ENCODE results near the gene MLLT6. TPM values are rescaled to one million over a fixed set of nuclear protein-coding genes. Genes with fewer than 3 reads are reported as not detected.
A peak's percentile ranks its signal among the peaks of the same experiment; 100 is the strongest.

MLLT6 gene
- total RNA-seq, 2 experiments from 2014 or later: 81.7 to 174 TPM

DNA sequence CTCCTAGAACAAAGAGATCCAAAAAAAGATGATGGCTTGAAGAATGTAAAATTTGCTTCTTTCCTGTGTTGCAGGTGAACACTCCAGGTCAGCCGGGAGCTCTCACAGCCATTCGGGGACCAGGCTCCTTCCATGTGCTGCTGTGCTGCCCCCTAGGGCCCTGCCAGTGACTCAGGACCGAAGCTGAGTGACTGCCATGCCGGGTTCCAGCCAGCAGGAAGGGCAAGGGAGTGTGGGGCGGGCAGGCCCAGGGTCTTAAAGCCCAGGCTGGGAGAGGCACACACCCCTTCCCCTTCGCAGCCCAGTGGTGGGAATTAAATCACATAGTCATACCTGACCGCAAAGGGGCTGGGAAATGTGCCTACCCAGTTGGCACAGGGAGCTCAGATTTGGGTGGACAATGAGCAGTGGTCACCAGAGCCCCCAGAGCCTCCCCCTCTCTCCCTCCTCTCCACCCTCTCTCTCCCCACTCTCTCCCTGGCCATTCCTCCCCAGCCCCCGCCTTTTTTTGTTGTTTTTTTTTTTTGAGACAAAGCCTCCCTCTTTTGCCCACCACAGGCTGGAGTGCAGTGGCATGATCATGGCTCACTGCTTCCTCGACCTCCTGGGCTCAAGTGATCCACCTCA lies 41.8 kb upstream of the MLLT6 start:
- ChIA-PET POLR2A (interaction anchor here (0.5 kb wide), 1 partner anchor 80 kb away, joined by 7 read pairs; no protein-coding TSS in a partner anchor), CTCF (ENCODE audit: unreplicated experiment) (interaction anchor here (0.6 to 1.2 kb wide), 5 partner anchors 11 to 219 kb away, joined by 3 to 14 read pairs (median 3); no protein-coding TSS in a partner anchor)
- no TSS peak for BruUV-seq (replicated peaks)
- H4K20me1 ChIP-seq (ENCODE audit: insufficient read depth, low read length): no peaks in the 10 kb centered on the region
- H2AFZ ChIP-seq (ENCODE audit: low read length): no peak overlapping the region
- no peaks in the 10 kb centered on the region for H3K9me3 ChIP-seq (ENCODE audit: low read length)
- TF ChIP-seq EZH2phosphoT487 (IDR thresholded peaks at IDR 0.05; ENCODE audit: borderline replicate concordance, low read depth, low read length): no peak
- TF ChIP-seq, protein P1, sequence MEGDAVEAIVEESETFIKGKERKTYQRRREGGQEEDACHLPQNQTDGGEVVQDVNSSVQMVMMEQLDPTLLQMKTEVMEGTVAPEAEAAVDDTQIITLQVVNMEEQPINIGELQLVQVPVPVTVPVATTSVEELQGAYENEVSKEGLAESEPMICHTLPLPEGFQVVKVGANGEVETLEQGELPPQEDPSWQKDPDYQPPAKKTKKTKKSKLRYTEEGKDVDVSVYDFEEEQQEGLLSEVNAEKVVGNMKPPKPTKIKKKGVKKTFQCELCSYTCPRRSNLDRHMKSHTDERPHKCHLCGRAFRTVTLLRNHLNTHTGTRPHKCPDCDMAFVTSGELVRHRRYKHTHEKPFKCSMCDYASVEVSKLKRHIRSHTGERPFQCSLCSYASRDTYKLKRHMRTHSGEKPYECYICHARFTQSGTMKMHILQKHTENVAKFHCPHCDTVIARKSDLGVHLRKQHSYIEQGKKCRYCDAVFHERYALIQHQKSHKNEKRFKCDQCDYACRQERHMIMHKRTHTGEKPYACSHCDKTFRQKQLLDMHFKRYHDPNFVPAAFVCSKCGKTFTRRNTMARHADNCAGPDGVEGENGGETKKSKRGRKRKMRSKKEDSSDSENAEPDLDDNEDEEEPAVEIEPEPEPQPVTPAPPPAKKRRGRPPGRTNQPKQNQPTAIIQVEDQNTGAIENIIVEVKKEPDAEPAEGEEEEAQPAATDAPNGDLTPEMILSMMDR (conservative IDR thresholded peaks at IDR 0.05; ENCODE audit: low read length): peak; percentile 92
- peaks cover 6% of the 10 kb centered on the region for H3K4me1 ChIP-seq (ENCODE audit: insufficient read depth, low read length, poor library complexity, severe bottlenecking)
- no peak overlapping the region for H3K4me3 ChIP-seq (ENCODE audit: low read depth, low read length, poor library complexity, severe bottlenecking)
- no peaks in the 10 kb centered on the region for H3K36me3 ChIP-seq (ENCODE audit: insufficient read depth, low read length)
- H3K27ac ChIP-seq (ENCODE audit: low read depth, low read length, poor library complexity, severe bottlenecking): no peak overlapping the region
- peak; percentile 78 for DNase-seq (ENCODE audit: low spot score)
- H3K79me2 ChIP-seq (ENCODE audit: insufficient read depth, low read depth, low read length): no peaks in the 10 kb centered on the region
- intact Hi-C loops (cut with micrococcal nuclease; ENCODE audit: unreplicated experiment): loop anchor here (5.0 to 10.0 kb wide), 2 partner anchors 56 to 238 kb away; partner anchors contain the start of genes ARHGAP23 and SRCIN1
- H3K4me2 ChIP-seq (ENCODE audit: low read length): no peak overlapping the region
- H3K9me2 ChIP-seq (ENCODE audit: insufficient read depth, low read length): no peaks in the 10 kb centered on the region

DNA sequence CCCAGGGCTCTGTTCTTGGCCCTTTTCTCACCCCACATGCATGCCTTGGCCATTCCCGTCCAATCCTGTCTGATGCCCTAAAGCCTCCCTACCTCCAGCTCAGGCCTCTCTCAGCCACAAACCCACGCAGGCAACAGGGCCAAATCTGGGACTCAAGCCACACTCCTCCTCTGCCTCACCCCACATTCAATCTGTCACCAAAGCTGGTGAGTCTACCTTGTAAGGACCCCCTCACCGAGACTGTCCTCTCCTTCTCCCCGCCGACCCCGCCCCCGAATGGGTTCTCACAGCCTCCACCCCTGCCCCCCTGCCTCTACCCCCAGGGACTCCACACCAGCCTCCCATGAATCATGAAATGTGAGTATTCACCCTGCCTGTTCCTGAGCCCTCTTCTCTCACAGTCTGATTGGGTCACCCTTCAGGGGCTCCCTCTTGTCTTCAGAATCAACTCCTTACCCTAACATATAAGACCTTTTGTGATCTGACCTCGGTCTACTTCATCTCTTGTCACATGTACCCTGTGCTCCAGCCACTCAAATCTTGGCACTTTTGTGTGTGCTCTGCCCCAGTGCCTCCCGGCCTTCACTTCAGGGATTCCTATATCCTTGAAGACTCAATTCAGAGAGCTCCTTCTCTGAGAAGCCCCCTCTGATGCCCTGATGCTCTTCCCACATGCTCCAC lies 41.0 kb upstream of the MLLT6 start:
- no peaks in the 10 kb centered on the region for H3K4me1 ChIP-seq (ENCODE audit: insufficient read depth, low read length, poor library complexity, severe bottlenecking)
- no peak overlapping the region for H3K27ac ChIP-seq (ENCODE audit: low read depth, low read length, poor library complexity, severe bottlenecking)
- BruUV-seq (replicated peaks): no TSS peak
- intact Hi-C loops (cut with micrococcal nuclease; ENCODE audit: unreplicated experiment): loop anchor here (5.0 to 10.0 kb wide), 2 partner anchors 57 to 239 kb away; partner anchors contain the start of genes ARHGAP23 and SRCIN1
- TF ChIP-seq, protein P1 (conservative IDR thresholded peaks at IDR 0.05; ENCODE audit: low read length): no peak
- no peak for TF ChIP-seq EZH2phosphoT487 (IDR thresholded peaks at IDR 0.05; ENCODE audit: borderline replicate concordance, low read depth, low read length)
- DNase-seq (ENCODE audit: low spot score): no peak
- H4K20me1 ChIP-seq (ENCODE audit: insufficient read depth, low read length): no peaks in the 10 kb centered on the region
- H3K9me2 ChIP-seq (ENCODE audit: insufficient read depth, low read length): no peaks in the 10 kb centered on the region
- no peak overlapping the region for H3K4me3 ChIP-seq (ENCODE audit: low read depth, low read length, poor library complexity, severe bottlenecking)
- CTCF ChIA-PET (ENCODE audit: unreplicated experiment): interaction anchor here (0.6 to 0.8 kb wide), 3 partner anchors 12 to 220 kb away, joined by 3 to 4 read pairs (median 3); no protein-coding TSS in a partner anchor
- H3K79me2 ChIP-seq (ENCODE audit: insufficient read depth, low read depth, low read length): no peaks in the 10 kb centered on the region
- H3K9me3 ChIP-seq (ENCODE audit: low read length): no peaks in the 10 kb centered on the region
- H3K4me2 ChIP-seq (ENCODE audit: low read length): no peak overlapping the region
- H3K36me3 ChIP-seq (ENCODE audit: insufficient read depth, low read length): no peaks in the 10 kb centered on the region
- no peak overlapping the region for H2AFZ ChIP-seq (ENCODE audit: low read length)
- POLR2A ChIA-PET: no interaction called here

Measured in OCI-LY7 (cell line).